NCI-H510A (cell line): ENCODE measurements around the gene DNAI7.

Experiments used
- DNase-seq: peaks from one replicate; lab custom pipeline; 2025; lab: John Stamatoyannopoulos, UW

The DNAI7 gene

DNA sequence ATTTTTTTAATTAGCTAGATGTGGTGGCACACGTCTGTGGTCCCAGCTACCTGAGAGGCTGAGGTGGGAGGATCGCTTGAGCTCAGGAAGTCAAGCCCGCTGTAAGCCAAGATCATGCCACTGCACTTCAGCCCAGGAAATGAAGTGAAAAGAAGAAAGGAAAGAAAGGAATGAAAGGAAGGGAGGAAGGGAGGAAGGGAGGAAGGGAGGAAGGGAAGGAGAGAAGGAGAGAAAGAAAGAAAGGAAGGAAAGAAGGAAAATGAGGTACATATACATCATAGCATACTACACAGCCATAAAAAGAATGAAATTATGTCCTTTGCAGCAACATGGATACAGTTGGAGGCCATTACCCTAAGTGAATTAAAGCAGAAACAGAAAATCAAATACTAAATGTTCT lies 12.2 kb downstream of the DNAI7 start:
- no peak for DNase-seq

DNA sequence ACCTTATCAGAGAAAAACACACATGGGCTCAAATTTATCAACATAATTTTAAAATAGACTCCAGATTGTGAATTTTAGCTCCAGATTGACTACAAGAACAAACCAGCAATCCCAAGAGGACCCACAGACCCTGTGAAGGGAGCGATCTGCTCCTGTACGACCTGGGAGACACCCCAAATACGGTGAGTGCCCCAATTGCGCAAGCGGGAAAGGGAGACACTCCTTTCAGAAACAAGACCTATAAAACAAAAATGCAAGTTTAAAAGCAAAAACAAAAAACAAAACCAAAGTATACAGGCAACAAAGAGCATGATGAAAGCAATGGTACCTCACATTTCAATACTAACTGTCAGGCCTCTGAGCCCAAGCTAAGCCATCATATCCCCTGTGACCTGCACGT lies 32.1 kb downstream of the DNAI7 start:
- no peak for DNase-seq

DNA sequence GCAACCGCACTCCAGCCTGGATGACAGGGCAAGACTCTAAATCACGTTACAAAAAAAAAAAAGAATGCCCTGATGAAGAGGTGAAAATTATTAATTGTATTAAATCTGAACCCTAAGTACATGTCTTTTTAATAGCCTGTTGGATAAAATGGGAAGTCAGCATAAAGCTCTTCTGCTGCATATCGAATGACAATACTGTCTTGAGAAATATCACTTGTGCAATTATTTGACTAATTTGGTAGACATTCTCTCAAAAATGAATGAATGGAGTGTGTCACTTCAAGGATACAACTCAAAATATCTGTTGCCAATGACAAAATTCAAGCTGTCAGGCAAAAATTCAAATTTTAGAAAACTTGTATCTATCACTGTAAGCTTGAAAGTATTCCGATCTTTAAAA lies 38.9 kb downstream of the DNAI7 start:
- no peak for DNase-seq

DNA sequence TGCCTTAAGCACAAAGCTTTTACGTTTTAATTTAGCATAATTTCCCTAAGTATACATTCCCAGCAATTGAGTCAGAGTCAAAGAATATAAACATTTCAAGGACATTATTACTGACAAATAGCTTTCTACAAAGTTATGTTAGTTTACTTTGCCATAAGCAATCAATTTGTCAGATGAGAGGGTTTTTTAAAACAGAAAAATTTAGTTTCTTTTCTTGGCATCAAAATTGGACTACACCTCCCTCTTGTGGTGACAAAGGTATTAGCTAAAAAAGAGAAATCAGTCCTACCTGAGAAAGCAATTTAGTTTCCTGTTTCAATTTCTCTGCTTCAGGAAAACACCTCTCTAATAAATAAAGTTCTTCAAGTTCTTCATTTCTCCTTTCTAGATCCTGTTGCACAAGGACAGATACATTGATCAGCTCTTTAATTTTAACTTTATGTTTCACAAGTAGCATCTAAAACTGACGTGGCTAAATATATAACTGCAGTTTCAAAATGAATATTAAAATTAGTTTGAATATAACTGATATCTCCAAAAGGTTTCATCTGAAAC lies 39.9 kb downstream of the DNAI7 start:
- no peak for DNase-seq

DNA sequence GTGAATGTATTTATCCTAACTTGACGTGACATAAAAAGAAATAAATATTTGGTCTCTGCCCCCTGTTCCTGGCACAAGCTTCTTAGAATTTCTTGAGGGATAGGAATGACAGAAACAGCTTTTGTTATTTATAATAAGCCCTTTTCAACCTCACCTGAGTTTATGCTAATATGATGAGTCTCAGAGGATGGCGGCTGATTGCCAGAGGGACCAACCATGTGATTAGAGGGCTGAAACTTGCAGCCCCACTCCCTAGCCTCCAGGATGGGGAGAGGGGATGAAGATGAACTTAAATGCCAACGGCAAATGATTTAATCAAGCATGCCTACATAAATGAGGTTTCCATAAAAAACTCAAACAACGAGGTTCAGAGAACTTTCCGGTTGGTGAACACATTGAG lies 42.9 kb downstream of the DNAI7 start:
- no peak for DNase-seq

DNA sequence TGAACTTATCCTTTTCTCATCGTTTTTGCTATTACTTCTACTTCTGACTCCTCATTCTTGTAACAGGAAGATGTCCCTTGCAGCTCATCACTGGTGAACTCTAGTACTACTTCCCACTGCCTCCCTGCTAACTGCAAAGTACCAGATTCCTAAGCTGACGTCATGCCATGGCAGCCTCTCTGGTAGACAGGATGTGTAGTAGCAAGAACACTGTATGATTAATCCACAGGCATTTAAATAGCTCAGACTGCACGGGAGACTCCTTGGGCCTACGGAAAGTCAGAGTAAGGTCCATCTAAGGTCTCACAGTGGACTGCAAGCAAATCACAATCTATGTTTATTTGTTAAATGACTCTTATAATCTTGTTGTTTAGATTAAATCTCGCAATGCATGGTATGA lies 43.5 kb downstream of the DNAI7 start:
- DNase-seq, result no peak

DNA sequence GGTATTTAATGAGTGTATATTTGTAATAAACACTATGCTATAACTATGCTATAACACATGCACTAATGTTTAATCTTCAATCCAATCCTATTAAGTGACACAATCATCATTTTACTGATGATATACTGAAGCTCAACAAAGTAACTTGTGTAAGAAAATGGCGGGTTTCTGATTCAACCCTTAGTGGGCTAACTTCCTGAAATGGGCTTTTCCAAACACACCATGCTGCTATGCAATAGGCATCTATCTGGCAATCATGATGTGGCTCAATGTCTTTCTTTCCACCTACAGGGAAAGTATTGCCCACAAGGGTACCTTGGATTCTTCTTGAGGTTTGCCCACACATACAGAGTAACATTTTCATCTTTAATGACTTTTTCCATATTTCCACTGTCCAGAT lies 48.3 kb downstream of the DNAI7 start:
- DNase-seq, result no peak

DNA sequence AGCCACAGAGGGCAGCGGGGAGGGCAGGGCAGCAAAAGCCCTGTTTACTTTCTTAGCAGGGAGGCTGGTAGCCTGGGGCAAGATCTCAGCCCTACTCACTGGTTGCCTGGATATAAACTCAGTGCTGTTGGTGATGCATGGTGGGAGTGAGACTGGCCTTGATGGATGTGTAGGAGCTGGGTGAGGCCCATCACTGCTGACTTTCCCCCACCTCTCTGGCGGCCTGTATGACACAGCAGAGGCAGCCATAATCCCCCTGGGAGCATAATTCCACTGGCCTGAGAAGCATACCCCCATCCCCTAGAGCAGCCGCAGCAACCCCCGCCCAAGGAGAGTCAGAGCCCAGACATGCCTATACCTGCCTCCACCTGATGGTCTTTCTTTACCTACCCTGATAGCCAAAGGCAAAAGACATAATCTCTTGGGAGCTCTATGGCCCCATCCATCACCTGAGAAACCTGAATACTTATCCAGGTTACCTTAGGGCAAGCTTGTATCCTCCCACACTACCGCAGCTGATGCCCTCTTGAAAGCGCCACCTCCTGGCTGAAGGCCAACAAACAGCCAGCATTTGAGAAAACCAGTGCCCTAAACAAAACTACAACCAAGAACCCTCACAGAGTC lies 59.3 kb downstream of the DNAI7 start:
- no peak for DNase-seq

DNA sequence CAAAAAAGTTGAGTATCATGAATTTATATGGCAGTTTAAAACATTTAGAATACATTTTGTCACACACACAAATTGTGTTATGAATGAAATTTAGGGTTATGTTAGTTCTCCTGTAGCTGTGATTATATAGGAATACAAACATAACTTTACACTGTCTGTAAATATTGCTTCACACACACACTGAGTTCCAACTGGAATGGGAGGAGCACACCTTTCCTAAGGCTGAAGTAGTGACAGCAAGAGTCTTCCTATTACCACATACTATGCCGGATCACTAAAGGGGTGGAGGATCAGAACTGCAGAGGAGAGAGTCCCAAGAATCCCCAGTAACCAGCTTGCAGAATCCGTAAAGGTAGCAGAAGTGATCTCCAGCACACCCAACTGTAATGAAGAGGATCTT lies 63.7 kb downstream of the DNAI7 start:
- no peak for DNase-seq

DNA sequence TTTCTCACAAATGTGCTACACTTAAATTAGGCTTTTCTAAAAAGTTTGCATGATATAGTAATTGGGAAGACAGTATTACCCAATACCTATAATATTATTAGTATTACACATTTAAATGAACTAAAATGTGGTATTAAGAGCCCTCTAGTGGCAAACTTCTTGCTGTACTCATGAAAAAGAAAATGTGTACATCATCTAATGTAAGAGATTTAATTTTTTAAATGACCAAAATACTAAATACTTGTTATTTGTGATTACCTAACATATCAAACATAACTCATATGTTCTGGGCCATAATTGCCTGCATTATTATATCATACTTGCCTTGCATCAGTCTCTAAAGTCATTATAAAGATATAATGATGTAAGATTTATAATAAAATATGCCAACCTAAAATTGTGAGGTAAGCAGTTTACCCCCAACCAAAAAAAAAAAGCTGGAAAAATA lies 64.2 kb downstream of the DNAI7 start:
- DNase-seq, result peak; percentile 9

DNA sequence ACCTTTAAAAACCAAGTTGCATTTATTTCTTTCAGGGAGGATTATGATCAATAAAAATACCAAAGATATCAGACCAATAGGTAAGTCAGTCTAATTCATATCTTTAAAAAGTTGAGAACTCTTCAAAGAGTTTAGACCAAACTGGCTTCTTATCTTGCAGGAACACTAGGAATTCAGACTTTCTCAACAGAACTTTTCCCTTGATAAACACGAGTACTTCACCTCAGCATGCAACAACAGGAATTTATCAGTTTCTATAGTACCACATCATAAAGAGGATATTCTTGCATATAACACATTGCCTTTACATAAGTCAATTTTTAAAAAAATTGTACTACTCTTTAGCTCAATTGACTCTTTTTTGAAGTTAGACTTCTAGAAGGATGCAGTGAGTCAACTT lies 68.2 kb downstream of the DNAI7 start:
- DNase-seq, result no peak

DNA sequence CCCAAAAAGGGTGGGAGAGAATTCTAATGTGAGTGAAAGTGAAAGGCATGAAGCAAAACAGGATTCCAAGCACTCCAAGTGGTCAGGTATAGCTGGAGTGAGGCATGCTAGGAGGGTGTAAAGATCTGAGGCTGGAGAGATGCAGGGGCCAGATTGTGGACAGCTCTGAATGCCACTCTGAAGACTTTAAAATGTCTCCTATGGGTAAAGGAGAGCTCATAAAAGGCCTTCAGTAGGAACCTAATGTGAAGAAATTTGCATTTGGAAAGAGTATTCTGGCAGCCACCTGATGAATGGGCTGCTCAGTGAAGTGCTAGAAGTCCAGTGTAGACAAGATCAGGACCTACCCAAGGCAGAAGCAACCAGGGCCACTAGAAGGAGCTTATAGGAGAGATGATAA lies 68.9 kb downstream of the DNAI7 start:
- no peak for DNase-seq

DNA sequence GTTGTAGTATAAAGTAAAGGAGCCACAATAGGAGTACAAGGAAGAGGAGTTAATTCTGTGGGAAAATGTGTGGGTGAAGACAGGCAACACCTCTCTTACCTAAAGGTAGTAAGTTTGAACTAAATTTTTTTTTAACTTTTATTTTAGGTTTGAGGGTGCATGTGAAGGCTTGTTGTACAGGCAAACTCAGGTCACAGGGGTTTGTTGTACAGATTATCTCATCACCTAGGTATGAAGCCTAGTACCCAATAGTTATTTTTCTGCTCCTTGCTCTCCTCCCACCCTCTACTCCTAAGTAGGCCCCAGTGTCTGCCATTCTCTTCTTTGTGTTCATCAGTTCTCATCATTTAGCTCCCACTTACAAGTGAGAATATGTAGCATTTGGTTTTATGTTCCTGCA lies 70.5 kb downstream of the DNAI7 start:
- DNase-seq, result no peak

DNA sequence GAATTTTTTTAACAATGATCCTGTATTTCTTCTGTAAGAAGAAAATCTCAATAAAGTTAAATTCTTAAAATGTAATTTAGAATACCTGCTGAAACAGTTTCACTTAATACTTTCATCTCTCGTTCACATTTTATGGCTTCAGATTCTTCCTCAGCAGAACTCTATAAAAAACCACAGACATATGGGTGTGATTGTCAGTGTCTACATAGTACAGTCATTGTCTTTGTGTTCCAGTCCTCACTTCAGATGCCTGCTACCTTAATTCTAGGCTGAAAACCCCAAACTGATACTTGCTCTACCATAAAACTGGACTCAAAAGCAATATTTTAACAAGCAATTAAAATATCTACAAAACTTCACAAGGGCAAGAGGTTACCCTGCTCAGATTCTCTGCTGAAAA lies 71.8 kb downstream of the DNAI7 start:
- no peak for DNase-seq

DNA sequence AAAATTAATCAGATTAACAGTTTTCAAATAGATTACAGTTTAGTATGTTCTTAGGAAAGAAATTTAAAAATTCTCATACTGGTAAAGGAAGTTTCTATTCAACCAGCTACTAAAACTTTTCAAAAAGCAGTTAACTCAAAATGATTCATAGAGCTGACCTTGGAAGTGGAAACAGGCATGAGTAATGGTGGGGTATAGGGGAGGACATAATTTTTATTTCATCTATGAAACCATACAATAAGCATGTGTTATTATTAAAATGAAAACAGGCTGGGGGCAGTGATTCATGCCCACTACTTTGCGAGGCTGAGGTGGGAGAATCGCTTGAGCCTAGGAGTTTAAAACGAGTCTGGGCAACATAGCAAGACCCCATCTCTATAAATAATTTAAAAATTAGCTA lies 73.0 kb downstream of the DNAI7 start:
- no peak for DNase-seq

DNA sequence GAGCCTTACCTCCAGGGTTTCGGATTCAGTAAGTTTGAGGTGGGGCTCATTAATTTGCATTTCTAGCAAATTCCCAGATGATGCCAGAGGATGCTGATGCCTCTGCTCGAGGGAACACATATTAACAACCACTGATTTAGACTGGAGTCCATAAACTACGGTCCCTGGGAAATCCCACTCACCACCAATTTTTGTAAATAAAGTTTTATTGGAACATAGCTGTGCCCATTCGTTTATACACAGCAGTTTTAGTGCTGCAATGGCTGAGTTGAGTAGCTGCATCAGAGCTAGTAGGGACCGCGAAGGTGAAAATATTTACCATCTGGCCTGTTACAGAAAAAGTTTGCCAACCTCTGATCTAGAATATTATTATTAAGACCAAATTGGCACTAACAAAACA lies 73.8 kb downstream of the DNAI7 start:
- DNase-seq, result no peak

DNA sequence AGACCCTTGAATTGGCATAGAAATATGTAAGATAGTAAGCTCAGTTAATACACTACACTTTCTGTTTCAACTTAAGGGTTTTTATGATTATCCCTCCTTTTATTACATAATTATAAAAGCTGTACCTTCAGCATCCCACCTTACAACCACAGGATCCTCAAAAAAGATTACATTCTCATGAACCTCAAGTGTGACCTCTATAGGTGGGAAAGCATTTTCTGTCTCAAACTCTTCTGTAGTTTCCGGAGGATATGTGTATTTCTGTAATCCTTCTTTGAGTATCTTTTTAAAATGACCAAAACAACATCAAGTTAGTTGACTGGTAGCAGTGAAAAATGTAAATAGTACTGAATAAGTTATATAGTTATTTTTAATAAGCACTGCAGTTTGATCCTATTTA lies 75.9 kb downstream of the DNAI7 start:
- no peak for DNase-seq

DNA sequence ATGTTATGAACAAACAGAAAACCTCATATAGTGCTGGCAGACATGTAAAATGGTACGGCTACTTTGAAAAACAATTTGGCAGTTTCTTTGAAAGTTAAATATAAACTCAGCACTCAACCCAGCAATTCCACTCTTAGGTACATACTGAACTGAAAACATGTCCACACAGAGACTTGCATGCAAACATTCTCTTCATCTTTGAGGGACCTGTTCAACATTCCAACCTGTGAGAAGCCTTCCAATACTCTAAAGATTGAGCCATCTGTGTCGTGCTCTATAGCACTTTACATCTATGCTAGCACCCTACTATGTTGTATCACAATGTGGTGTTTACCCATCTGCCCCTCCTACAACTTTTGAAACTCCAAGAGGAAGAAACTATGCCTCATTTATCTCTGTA lies 79.3 kb downstream of the DNAI7 start:
- no peak for DNase-seq

DNA sequence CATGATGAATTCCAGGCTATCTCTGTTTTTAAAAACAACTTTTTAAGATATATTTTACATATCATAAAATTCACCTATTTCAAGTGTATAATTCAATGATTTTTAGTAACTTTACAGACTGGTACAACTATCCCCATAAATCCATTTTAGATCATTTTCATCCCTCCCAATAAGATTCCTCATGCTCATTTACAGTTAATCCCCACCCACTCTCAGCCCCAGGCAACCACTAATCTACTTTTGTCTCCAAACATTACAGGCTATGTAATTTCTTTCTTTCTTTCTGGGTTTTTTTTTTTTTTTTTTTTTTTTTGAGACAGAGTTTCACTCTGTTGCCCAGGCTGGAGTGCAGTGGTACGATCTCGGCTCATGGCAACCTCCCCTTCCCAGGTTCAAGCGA lies 81.3 kb downstream of the DNAI7 start:
- no peak for DNase-seq

DNA sequence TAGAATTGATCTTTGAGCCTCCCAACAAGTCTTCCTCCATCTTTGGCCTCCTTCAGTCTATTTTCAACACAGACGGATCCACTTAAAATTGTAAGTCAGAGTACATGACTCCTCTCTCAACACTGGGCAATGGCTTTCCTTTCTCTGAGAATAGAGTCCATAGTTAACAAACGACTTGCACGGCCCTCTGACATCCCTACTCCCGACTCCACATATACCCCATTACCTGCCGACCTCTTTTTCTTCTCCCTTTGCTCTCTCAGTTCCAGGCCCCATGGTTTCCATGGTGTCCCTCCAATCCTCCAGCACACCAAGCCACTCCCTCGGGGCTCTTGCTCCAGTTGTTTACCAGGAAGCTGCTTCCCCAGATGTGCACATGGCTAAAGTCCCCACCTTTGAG lies 84.7 kb downstream of the DNAI7 start:
- no peak for DNase-seq

DNA sequence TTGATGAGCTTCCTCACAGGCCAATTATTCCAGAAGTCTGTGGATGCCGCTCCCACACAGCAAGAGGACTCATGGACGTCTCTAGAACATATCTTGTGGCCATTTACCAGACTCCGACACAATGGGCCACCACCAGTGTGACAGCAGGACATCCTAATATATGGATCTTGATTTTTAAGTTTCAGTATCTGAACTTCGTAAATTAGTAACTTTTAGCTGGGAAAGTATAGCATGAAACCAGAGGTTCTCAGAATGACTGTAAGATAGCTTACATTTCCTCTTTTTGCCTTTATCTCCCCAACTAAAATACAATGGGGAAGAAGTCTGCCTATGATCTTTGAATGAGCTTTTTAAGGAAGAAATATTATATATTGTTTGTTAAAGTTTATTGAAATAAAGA lies 87.0 kb downstream of the DNAI7 start:
- DNase-seq, result no peak

DNA sequence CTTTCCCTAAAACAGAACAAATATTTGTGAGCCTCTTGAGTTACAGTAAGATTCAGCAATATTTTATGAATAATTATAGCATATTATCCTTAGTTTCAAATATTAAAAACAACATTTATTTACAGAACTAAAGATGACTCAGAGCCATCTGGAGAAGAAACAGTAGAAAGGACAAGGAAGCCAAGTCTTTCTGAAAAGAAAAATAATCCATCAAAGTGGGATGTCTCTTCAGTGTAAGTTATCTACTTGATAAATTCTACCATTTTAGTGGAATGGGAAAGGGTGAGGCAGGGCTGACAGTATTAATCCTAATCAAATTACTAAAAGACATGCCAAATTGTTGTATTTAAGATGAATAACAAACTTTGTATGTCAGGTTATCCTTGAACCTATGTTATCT lies 88.1 kb downstream of the DNAI7 start:
- no peak for DNase-seq

DNA sequence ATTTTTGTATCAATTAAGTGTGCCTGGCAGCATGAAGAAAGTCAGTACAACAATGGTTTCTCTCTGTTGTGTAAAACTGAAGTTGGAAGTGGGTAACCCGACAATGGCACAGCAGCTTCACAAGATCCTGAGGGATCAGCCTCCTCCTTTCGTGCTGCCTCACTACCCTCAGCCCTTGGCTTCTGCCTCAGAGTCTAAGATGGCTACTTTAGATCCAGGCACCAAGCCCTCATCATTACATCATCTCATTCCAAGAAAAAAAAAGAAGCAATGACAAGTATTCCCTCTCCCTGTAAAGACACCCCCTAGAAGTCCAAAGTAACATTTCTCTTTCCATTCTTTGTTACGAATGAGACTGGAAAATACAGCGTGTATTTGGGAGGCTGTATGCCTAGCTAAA lies 92.6 kb downstream of the DNAI7 start:
- DNase-seq, result no peak

DNA sequence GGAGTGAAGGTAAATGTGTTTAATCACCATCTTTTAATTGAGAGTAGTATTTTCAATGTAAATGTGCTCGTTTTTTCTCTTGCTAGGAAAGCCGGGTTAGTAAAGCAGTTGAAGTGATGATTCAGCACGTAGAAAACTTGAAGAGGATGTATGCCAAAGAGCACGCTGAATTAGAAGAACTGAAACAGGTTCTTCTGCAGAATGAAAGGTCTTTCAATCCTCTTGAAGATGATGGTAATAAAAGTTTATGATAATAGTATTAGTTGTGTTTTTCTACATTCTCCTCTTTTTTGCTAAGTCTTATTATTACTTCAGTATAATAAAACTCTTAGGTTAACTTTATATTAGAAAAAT lies 93.9 kb downstream of the DNAI7 start:
- no peak for DNase-seq
